ENCODE measurements around the gene ASTE1. TPM values are rescaled to one million over a fixed set of nuclear protein-coding genes. Genes with fewer than 3 reads are reported as not detected.
A peak's percentile ranks its signal among the peaks of the same experiment; 100 is the strongest.

The ASTE1 gene
- total RNA-seq = 6.6 and 8.7 TPM in 2 replicates
- 5.8 and 6.3 TPM in 2 replicates for polyA plus RNA-seq
- polyA plus RNA-seq (2012) = 3.3 and 3.6 TPM in 2 replicates
- 1.3 and 4.5 TPM in 2 replicates for polyA minus RNA-seq (ENCODE audit: low replicate concordance)

GRCh38 chr3:131026321-131027151 lies at the start of gene ASTE1, which contains the start of gene NEK11:
Gene ASTE1, minus strand, starts transcription at chr3:131026825. Its CDS starts 1,519 bp downstream, at chr3:131025306.
Gene NEK11, plus strand, starts transcription at chr3:131026877. Its CDS starts 2,832 bp downstream, at chr3:131029709.
- no peaks in the 10 kb centered on the region for H3K36me3 ChIP-seq (ENCODE audit: control insufficient read depth, insufficient read depth, low read length)
- H3K9ac ChIP-seq (ENCODE audit: insufficient read depth, low read length) = peak within 1 kb of the TSS; percentile 92
- no peaks in the 10 kb centered on the region for H4K20me1 ChIP-seq (ENCODE audit: control insufficient read depth, extremely low read depth, insufficient read depth, low read length)
- DNase-seq (ENCODE audit: low read depth in 2 of 2) = peak; percentile 76 to 83
- H2AFZ ChIP-seq (ENCODE audit: low read length) = peak within 1 kb of the TSS; percentile 99
- H3K4me3 ChIP-seq (replicated peaks in 1 of 4; ENCODE audit: control extremely low read depth in 1 of 4, insufficient read depth in 1 of 4, low read depth in 3 of 4, low read length in 4 of 4) = peak within 1 kb of the TSS; percentile 80 to 93 (median 88)
- H3K27ac ChIP-seq (ENCODE audit: insufficient read depth, low read length) = peak within 1 kb of the TSS; percentile 97
- TF ChIP-seq EZH2 (IDR thresholded peaks at IDR 0.05; ENCODE audit: low read length, missing control alignments) (no peak), CTCF (conservative IDR thresholded peaks at IDR 0.05 in 1 of 2, IDR thresholded peaks at IDR 0.05 in 1 of 2; ENCODE audit: low read depth in 1 of 2, low read length in 2 of 2) (no peak)
- no peaks in the 10 kb centered on the region for H3K9me3 ChIP-seq (ENCODE audit: control insufficient read depth, insufficient read depth, low read depth, low read length)
- no peaks in the 10 kb centered on the region for H3K79me2 ChIP-seq (ENCODE audit: control insufficient read depth, insufficient read depth, low read length)
- no peaks in the 10 kb centered on the region for H3K4me1 ChIP-seq (ENCODE audit: control insufficient read depth, extremely low read depth, insufficient read depth, low read length)
- peak within 1 kb of the TSS; percentile 86 for H3K4me2 ChIP-seq (ENCODE audit: extremely low read depth, insufficient read depth, low read length)
- no peaks in the 10 kb centered on the region for H3K27me3 ChIP-seq (ENCODE audit: control insufficient read depth, insufficient read depth, low read length)

- Histone ChIP-seq H3K9ac (ENCODE audit: insufficient read depth, low read length) (no peak overlapping the region), H3K4me2 (ENCODE audit: extremely low read depth, insufficient read depth, low read length) (no peak overlapping the region), H3K27me3 (ENCODE audit: control insufficient read depth, insufficient read depth, low read length) (no peaks in the 10 kb centered on the region), H2AFZ (ENCODE audit: low read length) (no peak overlapping the region), H3K27ac (ENCODE audit: insufficient read depth, low read length) (no peak overlapping the region), H3K36me3 (ENCODE audit: control insufficient read depth, insufficient read depth, low read length) (no peaks in the 10 kb centered on the region), H3K4me3 (replicated peaks in 1 of 4; ENCODE audit: control extremely low read depth in 1 of 4, insufficient read depth in 1 of 4, low read depth in 3 of 4, low read length in 4 of 4) (no peak overlapping the region), H4K20me1 (ENCODE audit: control insufficient read depth, extremely low read depth, insufficient read depth, low read length) (no peaks in the 10 kb centered on the region), H3K9me3 (ENCODE audit: control insufficient read depth, insufficient read depth, low read depth, low read length) (no peaks in the 10 kb centered on the region), H3K4me1 (ENCODE audit: control insufficient read depth, extremely low read depth, insufficient read depth, low read length) (peaks cover 2% of the 10 kb centered on the region), H3K79me2 (ENCODE audit: control insufficient read depth, insufficient read depth, low read length) (no peaks in the 10 kb centered on the region)
- TF ChIP-seq CTCF (conservative IDR thresholded peaks at IDR 0.05 in 1 of 2, IDR thresholded peaks at IDR 0.05 in 1 of 2; ENCODE audit: low read depth in 1 of 2, low read length in 2 of 2) = no peak
- TF ChIP-seq EZH2 (IDR thresholded peaks at IDR 0.05; ENCODE audit: low read length, missing control alignments) = no peak
- DNase-seq (ENCODE audit: low read depth in 2 of 2) = no peak
These were observed 49.2 kb upstream of the ASTE1 start for GRCh38 chr3:131075632-131076328.

GRCh38 chr3:131072845-131073244 lies 46.2 kb upstream of the ASTE1 start:
- H3K4me3 ChIP-seq (replicated peaks in 1 of 4; ENCODE audit: control extremely low read depth in 1 of 4, insufficient read depth in 1 of 4, low read depth in 3 of 4, low read length in 4 of 4) = no peak overlapping the region
- H3K4me2 ChIP-seq (ENCODE audit: extremely low read depth, insufficient read depth, low read length) = no peak overlapping the region
- H3K9ac ChIP-seq (ENCODE audit: insufficient read depth, low read length) = no peak overlapping the region
- no peak overlapping the region for H2AFZ ChIP-seq (ENCODE audit: low read length)
- H4K20me1 ChIP-seq (ENCODE audit: control insufficient read depth, extremely low read depth, insufficient read depth, low read length) = no peaks in the 10 kb centered on the region
- DNase-seq (ENCODE audit: low read depth in 2 of 2) = peak; percentile 26
- no peaks in the 10 kb centered on the region for H3K36me3 ChIP-seq (ENCODE audit: control insufficient read depth, insufficient read depth, low read length)
- no peak for TF ChIP-seq EZH2 (IDR thresholded peaks at IDR 0.05; ENCODE audit: low read length, missing control alignments)
- TF ChIP-seq CTCF (conservative IDR thresholded peaks at IDR 0.05 in 1 of 2, IDR thresholded peaks at IDR 0.05 in 1 of 2; ENCODE audit: low read depth in 1 of 2, low read length in 2 of 2) = no peak
- no peak overlapping the region for H3K27ac ChIP-seq (ENCODE audit: insufficient read depth, low read length)
- no peaks in the 10 kb centered on the region for H3K27me3 ChIP-seq (ENCODE audit: control insufficient read depth, insufficient read depth, low read length)
- H3K79me2 ChIP-seq (ENCODE audit: control insufficient read depth, insufficient read depth, low read length) = no peaks in the 10 kb centered on the region
- H3K4me1 ChIP-seq (ENCODE audit: control insufficient read depth, extremely low read depth, insufficient read depth, low read length) = peaks cover 2% of the 10 kb centered on the region
- no peaks in the 10 kb centered on the region for H3K9me3 ChIP-seq (ENCODE audit: control insufficient read depth, insufficient read depth, low read depth, low read length)
